Adrenal gland (tissue), 12 donors: ENCODE data around the gene VRK1. TPM values are rescaled to one million over a fixed set of nuclear protein-coding genes. Genes with fewer than 3 reads are reported as not detected.

Experiments
- DNase-seq, 7 donors: peaks; one replicate each; pipeline ENCODE4 v3.0.0-alpha.2; 2019 to 2020
- H3K27ac ChIP-seq, 5 donors: fragments of 200-600 bp; sonication (generic) in 4 of 5; 1 replicate in 3 of 5; 2 replicates in 2 of 5; pipeline versions ENCODE4 v1.5.1 to v1.8.0; 2016 to 2020; ENCODE audit warnings: mild to moderate bottlenecking in 1 of 5
- H3K27me3 ChIP-seq: fragments of 200-600 bp; 2 replicates; pipeline ENCODE4 v1.8.0; 2021
- H3K36me3 ChIP-seq, 2 donors: fragments of 200-600 bp; replicated peaks in 1 of 2; 1 replicate in 1 of 2; 2 replicates in 1 of 2; pipeline versions ENCODE4 v1.5.1 to v1.8.0; 2018 to 2022
- H3K4me1 ChIP-seq, 2 donors: fragments of 200-600 bp; replicated peaks in 1 of 2; 1 replicate in 1 of 2; 2 replicates in 1 of 2; pipeline versions ENCODE4 v1.5.1 to v1.8.0; 2018 to 2021
- H3K4me3 ChIP-seq, 4 donors: fragments of 200-600 bp; sonication (generic) in 3 of 4; one replicate each; pipeline ENCODE4 v1.5.1; 2016 to 2018
- H3K9me3 ChIP-seq, 3 donors: fragments of 200-600 bp; sonication (generic) in 1 of 3; replicated peaks in 1 of 3; 1 replicate in 2 of 3; 2 replicates in 1 of 3; pipeline versions ENCODE4 v1.5.1 to v1.8.0; 2016 to 2021
- POLR2A ChIP-seq, 2 donors: fragments of 450-650 bp; IDR thresholded peaks; one replicate each; pipeline ENCODE4 v1.6.1; 2017; ENCODE audit warnings: antibody characterized with exemption in 2 of 2, mild to moderate bottlenecking in 2 of 2, moderate library complexity in 1 of 2
- WGBS, 4 donors: extraction: QIAGEN DNeasy Blood & Tissue Kit in 2 of 4; methylation state at CpG; one replicate each; pipeline versions ENCODE4 v1.1.5 to v1.1.7; 2013 to 2017; 5-methylcytosine and 5-hydroxymethylcytosine counted together
- intact Hi-C, 2 donors: fragments of 100-400 bp; cut with DNase I; formaldehyde crosslinking; loops; one replicate each; pipeline versions ENCODE4 v1.14.1 to v1.15.0; 2022 to 2023
- polyA plus RNA-seq, 3 donors: library from polyadenylated mRNA; stranded (reverse); fragments of 200-250 nt in 2 of 3; fragments of 350-450 nt in 1 of 3; fragmentation: Illumina TruSeq in 1 of 3; extraction: RNeasy Lipid Tissue Mini Kit (QIAGEN cat#74804) in 1 of 3; gene quantifications; one replicate each; pipeline ENCODE4 v1.2.3, GENCODE V29; 2013 to 2014
- total RNA-seq, 9 donors: library from RNA; depleted of rRNA in 4 of 9; stranded (reverse); fragments of >200 nt in 4 of 9; fragments of 120-200 nt in 1 of 9; fragmentation: NEBNext Ultra II Directional in 1 of 9; extraction: Animal tissue kit (Norgen Biotek cat#: 25700) in 1 of 9; gene quantifications; one replicate each; pipeline versions ENCODE4 v1.1.0 to v1.2.4, GENCODE V29; 2013 to 2023
- TF ChIP-seq, protein P1 (sequence below), 6 experiments: fragments of 450-650 bp in 4 of 6; fragments of 200-600 bp in 2 of 6; sonication (generic) in 1 of 6; IDR thresholded peaks; 1 replicate in 5 of 6; 2 replicates in 1 of 6; pipeline versions ENCODE4 v1.5.1 to v1.8.0; 2016 to 2021; ENCODE audit warnings: antibody characterized with exemption in 6 of 6, mild to moderate bottlenecking in 2 of 6, moderate library complexity in 1 of 6
- donor health status: healthy with polysubstance abuse.
- donor health status: Bipolar disorder and iron deficiency.
- donor health status: DM: yes; HTN: yes; CAD: no.
- donor health status: DM: no; HTN: no; CAD: no.
- donor health status: DM: no; HTN: no; CAD: no.
- donor health status: DM: yes; HTN: yes; CAD: no.

Gene VRK1
- total and polyA plus RNA-seq, 12 donors: 2.9 to 25.5 (median 7.0) TPM

DNA sequence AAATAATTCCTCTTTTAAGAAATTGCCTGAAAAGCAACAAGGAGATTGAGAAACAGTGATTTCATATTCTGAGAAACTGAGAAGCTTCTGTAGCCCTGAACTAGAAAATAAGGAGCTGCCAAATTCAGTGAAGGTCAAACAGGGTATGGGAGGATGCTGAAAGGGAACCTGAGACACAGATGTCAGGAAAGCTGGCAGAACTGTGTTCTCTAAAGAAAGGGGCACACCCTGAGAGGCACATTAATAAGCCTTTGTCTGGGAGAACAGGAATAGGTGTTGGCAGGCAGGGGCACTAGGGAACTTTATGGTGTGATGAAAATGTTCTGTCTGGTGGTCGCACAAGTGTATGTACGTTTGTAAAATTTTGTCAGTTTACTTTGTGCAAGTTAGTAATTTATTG lies 29.6 kb downstream of the VRK1 start:
- no peak for TF ChIP-seq POLR2A (IDR thresholded peaks at IDR 0.05)
- TF ChIP-seq, protein P1, sequence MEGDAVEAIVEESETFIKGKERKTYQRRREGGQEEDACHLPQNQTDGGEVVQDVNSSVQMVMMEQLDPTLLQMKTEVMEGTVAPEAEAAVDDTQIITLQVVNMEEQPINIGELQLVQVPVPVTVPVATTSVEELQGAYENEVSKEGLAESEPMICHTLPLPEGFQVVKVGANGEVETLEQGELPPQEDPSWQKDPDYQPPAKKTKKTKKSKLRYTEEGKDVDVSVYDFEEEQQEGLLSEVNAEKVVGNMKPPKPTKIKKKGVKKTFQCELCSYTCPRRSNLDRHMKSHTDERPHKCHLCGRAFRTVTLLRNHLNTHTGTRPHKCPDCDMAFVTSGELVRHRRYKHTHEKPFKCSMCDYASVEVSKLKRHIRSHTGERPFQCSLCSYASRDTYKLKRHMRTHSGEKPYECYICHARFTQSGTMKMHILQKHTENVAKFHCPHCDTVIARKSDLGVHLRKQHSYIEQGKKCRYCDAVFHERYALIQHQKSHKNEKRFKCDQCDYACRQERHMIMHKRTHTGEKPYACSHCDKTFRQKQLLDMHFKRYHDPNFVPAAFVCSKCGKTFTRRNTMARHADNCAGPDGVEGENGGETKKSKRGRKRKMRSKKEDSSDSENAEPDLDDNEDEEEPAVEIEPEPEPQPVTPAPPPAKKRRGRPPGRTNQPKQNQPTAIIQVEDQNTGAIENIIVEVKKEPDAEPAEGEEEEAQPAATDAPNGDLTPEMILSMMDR (IDR thresholded peaks at IDR 0.05): no peak
- Histone ChIP-seq H3K36me3 (no peaks in the 10 kb centered on the region), H3K27ac (no peak overlapping the region), H3K4me3 (no peak overlapping the region), H3K4me1 (no peaks in the 10 kb centered on the region), H3K9me3 (no peaks in the 10 kb centered on the region), H3K27me3 (no peaks in the 10 kb centered on the region)
- DNase-seq: no peak
- 50 to 80% (median 73%) methylated on average over 2 of the region's 2 CpGs for WGBS, 4 donors
- intact Hi-C loops: no loop called here

DNA sequence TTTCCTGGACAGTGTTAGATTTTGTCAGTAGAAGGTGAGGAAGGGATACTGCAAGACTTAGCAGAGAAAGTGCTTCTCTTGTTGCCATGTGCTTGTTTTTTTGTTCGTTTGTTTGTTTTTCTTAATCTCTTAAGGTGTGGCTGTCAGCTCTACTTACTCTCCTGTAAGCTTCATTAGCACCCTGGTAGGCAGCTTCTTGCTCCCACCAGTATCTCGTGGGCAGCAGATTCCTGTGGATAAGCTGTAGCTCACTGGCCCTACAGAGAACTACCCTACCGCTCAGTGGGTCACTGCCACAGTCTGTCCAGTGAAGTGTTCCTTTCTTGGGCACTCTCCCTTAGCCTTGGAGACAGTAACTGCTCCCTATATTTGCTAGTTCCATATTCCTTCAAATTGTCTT lies 30.1 kb downstream of the VRK1 start:
- no peaks in the 10 kb centered on the region for H3K4me1 ChIP-seq
- no peaks in the 10 kb centered on the region for H3K36me3 ChIP-seq
- 78 to 87% (median 83%) methylated on average over 3 of the region's 3 CpGs for WGBS, 4 donors
- no peak overlapping the region for H3K4me3 ChIP-seq
- no peak for DNase-seq
- no peak for TF ChIP-seq POLR2A (IDR thresholded peaks at IDR 0.05)
- TF ChIP-seq, protein P1 (IDR thresholded peaks at IDR 0.05): no peak
- no peak overlapping the region for H3K27ac ChIP-seq
- H3K27me3 ChIP-seq: no peaks in the 10 kb centered on the region
- intact Hi-C loops: no loop called here
- no peaks in the 10 kb centered on the region for H3K9me3 ChIP-seq

DNA sequence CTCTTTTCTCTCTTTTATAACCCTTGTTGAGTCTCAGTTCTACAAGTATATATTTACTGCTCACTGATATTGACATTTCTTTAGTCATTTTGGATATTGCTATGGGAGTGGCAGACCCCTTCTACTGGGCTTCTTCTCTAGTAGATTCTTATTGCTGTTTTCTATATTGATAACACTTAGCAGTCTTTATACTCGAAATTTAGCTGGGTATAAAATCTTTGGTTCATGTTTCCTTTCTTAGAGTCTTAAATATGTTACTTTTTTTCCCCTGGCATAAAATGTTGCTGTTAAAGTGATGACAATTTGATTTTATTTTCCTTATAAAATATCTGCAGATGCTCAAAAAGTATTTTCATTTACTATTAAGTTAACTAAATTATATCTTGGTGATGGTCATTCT lies 32.6 kb downstream of the VRK1 start:
- no peaks in the 10 kb centered on the region for H3K4me1 ChIP-seq
- intact Hi-C loops: no loop called here
- H3K4me3 ChIP-seq: no peak overlapping the region
- no peaks in the 10 kb centered on the region for H3K27me3 ChIP-seq
- H3K27ac ChIP-seq: no peak overlapping the region
- H3K36me3 ChIP-seq: no peaks in the 10 kb centered on the region
- H3K9me3 ChIP-seq: no peaks in the 10 kb centered on the region
- no peak for DNase-seq
- no peak for TF ChIP-seq POLR2A (IDR thresholded peaks at IDR 0.05)
- TF ChIP-seq, protein P1 (IDR thresholded peaks at IDR 0.05): no peak
- 86 to 97% (median 95%) methylated on average over 1 of the region's 1 CpG for WGBS, 4 donors

DNA sequence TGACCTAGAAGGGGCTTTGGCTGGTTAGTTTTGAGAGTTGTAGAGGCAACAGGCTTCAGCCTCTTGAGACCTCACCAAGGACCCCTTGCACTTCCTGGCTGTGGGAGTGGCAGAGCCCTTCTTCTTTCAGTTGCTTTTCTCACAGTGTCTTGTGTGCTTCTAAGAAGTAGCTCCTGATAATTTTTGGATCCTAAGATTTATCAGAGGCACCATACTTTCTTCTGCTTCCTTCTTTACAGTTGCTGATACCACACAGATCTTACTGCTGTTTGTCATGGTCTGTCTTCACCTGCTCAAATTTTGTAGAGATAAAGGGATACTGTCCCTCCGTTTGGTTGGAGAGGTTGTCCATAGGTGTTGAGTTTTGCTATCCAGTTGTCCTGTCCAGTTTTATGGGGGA lies 33.8 kb downstream of the VRK1 start:
- no peak overlapping the region for H3K27ac ChIP-seq
- TF ChIP-seq POLR2A (IDR thresholded peaks at IDR 0.05): no peak
- TF ChIP-seq, protein P1 (IDR thresholded peaks at IDR 0.05): no peak
- no peaks in the 10 kb centered on the region for H3K27me3 ChIP-seq
- intact Hi-C loops: no loop called here
- no peaks in the 10 kb centered on the region for H3K4me1 ChIP-seq
- no peaks in the 10 kb centered on the region for H3K36me3 ChIP-seq
- no peaks in the 10 kb centered on the region for H3K9me3 ChIP-seq
- H3K4me3 ChIP-seq: no peak overlapping the region
- no peak for DNase-seq
- 80 to 86% (median 84%) methylated on average over 1 of the region's 1 CpG for WGBS, 4 donors
